Activated CD4-positive, alpha-beta memory T cell treated with anti-CD3 and anti-CD28 coated beads for 36 hours (primary cell): ENCODE data around the gene ATG16L2. TPM values are rescaled to one million over a fixed set of nuclear protein-coding genes. Genes with fewer than 3 reads are reported as not detected.
"Not testable (repeated sequence)": the region's sequence is repeated elsewhere in the genome, so short reads cannot be mapped to it uniquely, and the experiment has no call there.

Experiments
- CTCF ChIA-PET: fragments of 350-600 bp; sonication (Branson Sonifier 250); formaldehyde crosslinking; loops from one replicate; lab custom pipeline; 2021; ENCODE audit warnings: antibody characterized with exemption, inconsistent platforms; lab: Charles Lee
- POLR2A ChIA-PET: fragments of 350-600 bp; sonication (Branson Sonifier 250); formaldehyde crosslinking; loops from one replicate; lab custom pipeline; 2021; ENCODE audit warnings: antibody characterized with exemption; lab: Charles Lee
- DNase-seq: peaks from one replicate; pipeline ENCODE4 v3.0.0-alpha.2; 2020
- H3K27ac Mint-ChIP-seq: one replicate; pipeline ENCODE4 v1.8.0; 2021; ENCODE audit warnings: mixed read lengths
- H3K27me3 Mint-ChIP-seq: one replicate; pipeline ENCODE4 v1.8.0; 2021; ENCODE audit warnings: mixed read lengths
- H3K36me3 Mint-ChIP-seq: one replicate; pipeline ENCODE4 v1.8.0; 2021; ENCODE audit warnings: mixed read lengths
- H3K4me1 Mint-ChIP-seq: one replicate; pipeline ENCODE4 v1.8.0; 2021; ENCODE audit warnings: low read depth, mixed read lengths
- H3K4me3 Mint-ChIP-seq: one replicate; pipeline ENCODE4 v1.8.0; 2021; ENCODE audit warnings: mild to moderate bottlenecking, mixed read lengths
- H3K9me3 Mint-ChIP-seq: one replicate; pipeline ENCODE4 v1.8.0; 2021; ENCODE audit warnings: mixed read lengths
- intact Hi-C: fragments of 100-400 bp; cut with micrococcal nuclease; formaldehyde crosslinking; loops from one replicate; pipeline ENCODE4 v1.15.1; 2023
- total RNA-seq, 2 experiments: library from RNA; stranded (reverse); gene quantifications; one replicate each; pipeline ENCODE4 v1.2.3, GENCODE V29; 2021

ATG16L2 gene
- total RNA-seq, 2 experiments from 2014 or later, result 79.7 to 91.1 TPM

- CTCF ChIA-PET, result interaction anchor here (0.7 to 4.3 kb wide), 29 partner anchors 9 to 648 kb away, joined by 3 to 129 read pairs (median 4); partner anchors contain the start of genes ATG16L2 and FCHSD2
- H3K4me1 Mint-ChIP-seq, result peaks cover 27% of the 10 kb centered on the region
- POLR2A ChIA-PET, result interaction anchor here (1.8 to 3.3 kb wide), 2 partner anchors 21 to 67 kb away, joined by 8 to 19 read pairs; partner anchors contain the start of gene ATG16L2
- intact Hi-C loops, result loop anchor here (1.0 kb wide), 4 partner anchors 22 to 70 kb away; partner anchors contain the start of genes ARAP1 and ATG16L2
- no peak for DNase-seq
- no peaks in the 10 kb centered on the region for H3K27me3 Mint-ChIP-seq
- H3K27ac Mint-ChIP-seq, result no peak overlapping the region
- H3K36me3 Mint-ChIP-seq, result no peaks in the 10 kb centered on the region
- no peak overlapping the region for H3K4me3 Mint-ChIP-seq
- no peaks in the 10 kb centered on the region for H3K9me3 Mint-ChIP-seq
Measured at GRCh38 chr11:72792437-72793021, 21.7 kb upstream of the ATG16L2 start.

GRCh38 chr11:72793076-72793424 lies 21.2 kb upstream of the ATG16L2 start:
- no peaks in the 10 kb centered on the region for H3K9me3 Mint-ChIP-seq
- POLR2A ChIA-PET, result interaction anchor here (1.8 to 3.3 kb wide), 2 partner anchors 21 to 68 kb away, joined by 8 to 19 read pairs; partner anchors contain the start of gene ATG16L2

GRCh38 chr11:72793425-72794367 lies 20.5 kb upstream of the ATG16L2 start, which contains the start of gene STARD10:
Gene STARD10 (minus strand): TSS chr11:72794047. CDS start chr11:72781181, 12,866 bp downstream.
- Mint-ChIP-seq H3K4me3 (peak within 1 kb of the TSS; percentile 97), H3K9me3 (no peaks in the 10 kb centered on the region), H3K27me3 (no peaks in the 10 kb centered on the region), H3K4me1 (peaks cover 24% of the 10 kb centered on the region), H3K36me3 (no peaks in the 10 kb centered on the region), H3K27ac (peak within 1 kb of the TSS; percentile 100)
- ChIA-PET CTCF (interaction anchor here (0.6 to 4.3 kb wide), 39 partner anchors 12 to 414 kb away, joined by 3 to 129 read pairs (median 4); partner anchors contain the start of genes ATG16L2 and FCHSD2), POLR2A (interaction anchor here (1.0 to 3.3 kb wide), 4 partner anchors 9 to 68 kb away, joined by 3 to 19 read pairs (median 8); partner anchors contain the start of gene ATG16L2)
- intact Hi-C loops, result loop anchor here (1.0 kb wide), 4 partner anchors 21 to 71 kb away; partner anchors contain the start of genes ARAP1 and ATG16L2
- peak; percentile 95 for DNase-seq

More at GRCh38 chr11:72793076-72793424, 21.2 kb upstream of the ATG16L2 start:
- intact Hi-C loops, result loop anchor here (1.0 kb wide), 4 partner anchors 21 to 71 kb away; partner anchors contain the start of genes ARAP1 and ATG16L2
- Mint-ChIP-seq H3K27ac (peak overlapping the region; percentile 100), H3K27me3 (no peaks in the 10 kb centered on the region), H3K4me3 (peak overlapping the region; percentile 97), H3K36me3 (no peaks in the 10 kb centered on the region), H3K4me1 (peaks cover 24% of the 10 kb centered on the region)
- CTCF ChIA-PET, result interaction anchor here (0.7 to 4.3 kb wide), 30 partner anchors 9 to 649 kb away, joined by 3 to 129 read pairs (median 4); partner anchors contain the start of genes ATG16L2 and FCHSD2
- DNase-seq, result no peak

- DNase-seq, result no peak
- CTCF ChIA-PET, result interaction anchor here (2.0 kb wide), 1 partner anchor 15 kb away, joined by 11 read pairs; no protein-coding TSS in a partner anchor
- H3K36me3 Mint-ChIP-seq, result no peaks in the 10 kb centered on the region
- no peak overlapping the region for H3K27ac Mint-ChIP-seq
- POLR2A ChIA-PET, result no interaction called here
- no peak overlapping the region for H3K4me3 Mint-ChIP-seq
- no peaks in the 10 kb centered on the region for H3K27me3 Mint-ChIP-seq
- H3K4me1 Mint-ChIP-seq, result peaks cover 10% of the 10 kb centered on the region
- H3K9me3 Mint-ChIP-seq, result no peaks in the 10 kb centered on the region
- intact Hi-C loops, result no loop called here
Measured at GRCh38 chr11:72798361-72798760, 15.8 kb upstream of the ATG16L2 start.

- Mint-ChIP-seq H3K9me3 (no peaks in the 10 kb centered on the region), H3K27ac (no peak overlapping the region), H3K4me1 (peaks cover 7% of the 10 kb centered on the region), H3K27me3 (no peaks in the 10 kb centered on the region), H3K36me3 (no peaks in the 10 kb centered on the region), H3K4me3 (no peak overlapping the region)
- intact Hi-C loops, result no loop called here
- POLR2A ChIA-PET, result no interaction called here
- CTCF ChIA-PET, result no interaction called here
- DNase-seq, result no peak
Measured at GRCh38 chr11:72799441-72799840, 14.8 kb upstream of the ATG16L2 start.

- CTCF ChIA-PET, result interaction anchor here (0.6 to 1.3 kb wide), 4 partner anchors 10 to 474 kb away, joined by 3 to 6 read pairs (median 4); no protein-coding TSS in a partner anchor
- Mint-ChIP-seq H3K27me3 (no peaks in the 10 kb centered on the region), H3K27ac (no peak overlapping the region), H3K9me3 (no peaks in the 10 kb centered on the region), H3K4me1 (peaks cover 2% of the 10 kb centered on the region), H3K36me3 (peaks cover 5% of the 10 kb centered on the region), H3K4me3 (no peak overlapping the region)
- POLR2A ChIA-PET, result interaction anchor here (1.0 kb wide), 1 partner anchor 8 kb away, joined by 3 read pairs; no protein-coding TSS in a partner anchor
- intact Hi-C loops, result no loop called here
- no peak for DNase-seq
Measured at GRCh38 chr11:72802822-72803221, 11.4 kb upstream of the ATG16L2 start.

GRCh38 chr11:72805216-72805615 lies 9.0 kb upstream of the ATG16L2 start:
- H3K27me3 Mint-ChIP-seq, result no peaks in the 10 kb centered on the region
- no peaks in the 10 kb centered on the region for H3K9me3 Mint-ChIP-seq
- H3K4me1 Mint-ChIP-seq, result peaks cover 2% of the 10 kb centered on the region
- ChIA-PET CTCF (interaction anchor here (0.7 kb wide), 1 partner anchor 130 kb away, joined by 5 read pairs; no protein-coding TSS in a partner anchor), POLR2A (no interaction called here)
- no peak for DNase-seq
- intact Hi-C loops, result no loop called here
- peaks cover 14% of the 10 kb centered on the region for H3K36me3 Mint-ChIP-seq
- H3K4me3 Mint-ChIP-seq, result no peak overlapping the region
- no peak overlapping the region for H3K27ac Mint-ChIP-seq

GRCh38 chr11:72806378-72806777 lies 7.8 kb upstream of the ATG16L2 start:
- H3K4me3 Mint-ChIP-seq, intact Hi-C loops, H3K27ac Mint-ChIP-seq, H3K27me3 Mint-ChIP-seq, DNase-seq, POLR2A ChIA-PET, H3K9me3 Mint-ChIP-seq, H3K4me1 Mint-ChIP-seq: not testable (repeated sequence)
- CTCF ChIA-PET, result interaction anchor here (1.7 kb wide), 1 partner anchor 81 kb away, joined by 5 read pairs; no protein-coding TSS in a partner anchor
- H3K36me3 Mint-ChIP-seq, result peaks cover 19% of the 10 kb centered on the region

- no peaks in the 10 kb centered on the region for H3K27me3 Mint-ChIP-seq
- peaks cover 24% of the 10 kb centered on the region for H3K36me3 Mint-ChIP-seq
- no peak overlapping the region for H3K4me3 Mint-ChIP-seq
- H3K27ac Mint-ChIP-seq, result no peak overlapping the region
- H3K4me1 Mint-ChIP-seq, result peaks cover 14% of the 10 kb centered on the region
- intact Hi-C loops, result no loop called here
- no peaks in the 10 kb centered on the region for H3K9me3 Mint-ChIP-seq
- ChIA-PET POLR2A (interaction anchor here (0.6 to 1.1 kb wide), 2 partner anchors 35 to 71 kb away, joined by 3 read pairs; no protein-coding TSS in a partner anchor), CTCF (interaction anchor here (1.7 kb wide), 1 partner anchor 82 kb away, joined by 5 read pairs; no protein-coding TSS in a partner anchor)
- DNase-seq, result no peak
Measured at GRCh38 chr11:72807021-72807693, 7.1 kb upstream of the ATG16L2 start.

- intact Hi-C loops, result no loop called here
- no peak overlapping the region for H3K4me3 Mint-ChIP-seq
- no peak overlapping the region for H3K27ac Mint-ChIP-seq
- CTCF ChIA-PET, result interaction anchor here (1.7 kb wide), 1 partner anchor 83 kb away, joined by 5 read pairs; no protein-coding TSS in a partner anchor
- peaks cover 18% of the 10 kb centered on the region for H3K4me1 Mint-ChIP-seq
- peaks cover 28% of the 10 kb centered on the region for H3K36me3 Mint-ChIP-seq
- H3K27me3 Mint-ChIP-seq, result no peaks in the 10 kb centered on the region
- no peaks in the 10 kb centered on the region for H3K9me3 Mint-ChIP-seq
- POLR2A ChIA-PET, result interaction anchor here (0.6 to 1.1 kb wide), 2 partner anchors 35 to 71 kb away, joined by 3 read pairs; no protein-coding TSS in a partner anchor
- DNase-seq, result no peak
Measured at GRCh38 chr11:72807792-72808191, 6.4 kb upstream of the ATG16L2 start.

GRCh38 chr11:72808331-72808798 lies 5.8 kb upstream of the ATG16L2 start:
- no peak for DNase-seq
- intact Hi-C loops, result no loop called here
- peaks cover 20% of the 10 kb centered on the region for H3K4me1 Mint-ChIP-seq
- POLR2A ChIA-PET, result no interaction called here
- H3K4me3 Mint-ChIP-seq, result no peak overlapping the region
- no peaks in the 10 kb centered on the region for H3K9me3 Mint-ChIP-seq
- CTCF ChIA-PET, result no interaction called here
- H3K27ac Mint-ChIP-seq, result no peak overlapping the region
- peaks cover 31% of the 10 kb centered on the region for H3K36me3 Mint-ChIP-seq
- H3K27me3 Mint-ChIP-seq, result no peaks in the 10 kb centered on the region
